A549 (cell line): ENCODE results near the gene OSTM1. TPM values are rescaled to one million over a fixed set of nuclear protein-coding genes. Genes with fewer than 3 reads are reported as not detected.

ENCODE experiments used
- ATAC-seq, 2 experiments: fragments of 200-7000 bp in 1 of 2; fragments of >200 bp in 1 of 2; cut with Nextera tagmentation in 1 of 2; cut with Tn5 transposase in 1 of 2; 3 replicates each; pipeline versions ENCODE4 v1.8.0 to v1.9.1; 2018 to 2020; ENCODE audit warnings: mild to moderate bottlenecking in 1 of 2, moderate library complexity in 1 of 2
- CTCF ChIA-PET: fragments of 300-600 bp; sonication (Branson Sonifier 250); formaldehyde crosslinking; extraction: SDS; loops from one replicate; lab custom pipeline; 2021; ENCODE audit warnings: antibody characterized with exemption, inconsistent platforms; lab: Yijun Ruan, JAX
- POLR2A ChIA-PET: fragments of 350-600 bp; formaldehyde crosslinking; extraction: SDS; loops from one replicate; lab custom pipeline; 2021; ENCODE audit warnings: antibody characterized with exemption, inconsistent platforms; lab: Yijun Ruan, JAX
- DNase-seq, 2 experiments: peaks; one replicate each; pipeline versions ENCODE4 v3.0.0 to v3.0.0-alpha.2; 2011 to 2016; ENCODE audit warnings: low read depth in 1 of 2, low spot score in 1 of 2
- FAIRE-seq: peaks from 2 replicates; lab custom pipeline; 2011; peaks lifted over from hg19 to GRCh38; lab: Jason Lieb, UNC
- H3K27ac ChIP-seq, 2 experiments: fragments of >200 bp; sonication (Bioruptor Twin); formaldehyde crosslinking; 3 replicates each; pipeline ENCODE4 v1.5.1; 2016 to 2017
- H3K4me1 ChIP-seq: fragments of >200 bp; sonication (Bioruptor Twin); formaldehyde crosslinking; 3 replicates; pipeline ENCODE4 v1.6.1; 2016
- H3K4me2 ChIP-seq: fragments of >200 bp; sonication (Bioruptor Twin); formaldehyde crosslinking; 3 replicates; pipeline ENCODE4 v1.6.1; 2016
- H3K4me3 ChIP-seq: fragments of >200 bp; sonication (Bioruptor Twin); formaldehyde crosslinking; 3 replicates; pipeline ENCODE4 v1.5.1; 2016
- H3K9me3 ChIP-seq: fragments of >200 bp; sonication (Bioruptor Twin); formaldehyde crosslinking; 3 replicates; pipeline ENCODE4 v1.6.1; 2016
- ATOH8 ChIP-seq: fragments of 250-450 bp; sonication (Bioruptor Pico); IDR thresholded peaks from 2 replicates; pipeline ENCODE4 v1.5.0; 2020; ENCODE audit warnings: low read depth, mild to moderate bottlenecking, moderate library complexity
- BHLHE40 ChIP-seq: IDR thresholded peaks from 2 replicates; pipeline ENCODE4 v1.6.1; 2012; ENCODE audit warnings: low read depth, low read length, inconsistent platforms
- CBX2 ChIP-seq: fragments of 200-600 bp; sonication (generic); IDR thresholded peaks from 2 replicates; pipeline ENCODE4 v1.6.1; 2016; ENCODE audit warnings: low read depth, mild to moderate bottlenecking, borderline replicate concordance
- E2F6 ChIP-seq: IDR thresholded peaks from 2 replicates; pipeline ENCODE4 v1.6.1; 2012; ENCODE audit warnings: low read depth, borderline replicate concordance
- EP300 ChIP-seq, 2 experiments: fragments of >200 bp; sonication (Bioruptor Twin); formaldehyde crosslinking; IDR thresholded peaks; 2 replicates in 1 of 2; 3 replicates in 1 of 2; pipeline ENCODE4 v1.6.1; 2016 to 2017
- ESRRA ChIP-seq: fragments of 150-350 bp; IDR thresholded peaks from 2 replicates; pipeline ENCODE4 v1.6.1; 2014; ENCODE audit warnings: mild to moderate bottlenecking, low read length, borderline replicate concordance
- FOSB ChIP-seq: fragments of 250-450 bp; sonication (Bioruptor Pico); IDR thresholded peaks from 2 replicates; pipeline ENCODE4 v1.5.0; 2020; ENCODE audit warnings: mild to moderate bottlenecking, moderate library complexity
- FOSL2 ChIP-seq, 2 experiments: fragments of 450-650 bp in 1 of 2; fragments of >200 bp in 1 of 2; sonication (Bioruptor Twin) in 1 of 2; formaldehyde crosslinking; IDR thresholded peaks; 2 replicates each; pipeline versions ENCODE4 v1.5.0 to v1.6.1; 2016 to 2020; ENCODE audit warnings: mild to moderate bottlenecking in 1 of 2, moderate library complexity in 1 of 2
- HOXA7 ChIP-seq: fragments of 250-450 bp; sonication (Bioruptor Pico); IDR thresholded peaks from 2 replicates; pipeline ENCODE4 v1.5.0; 2020; ENCODE audit warnings: mild to moderate bottlenecking, moderate library complexity
- JUN ChIP-seq, 2 experiments: fragments of >200 bp; sonication (Bioruptor Twin); formaldehyde crosslinking; IDR thresholded peaks; 2 replicates in 1 of 2; 3 replicates in 1 of 2; pipeline ENCODE4 v1.6.1; 2016 to 2017
- JUNB ChIP-seq: fragments of >200 bp; sonication (Bioruptor Twin); formaldehyde crosslinking; IDR thresholded peaks from 2 replicates; pipeline ENCODE4 v1.6.1; 2016
- MYC ChIP-seq: IDR thresholded peaks from 2 replicates; pipeline ENCODE4 v1.6.1; 2012; ENCODE audit warnings: mild to moderate bottlenecking, inconsistent platforms, low read length, improper control_type of control experiment, borderline replicate concordance
- NFE2L2 ChIP-seq: fragments of 150-350 bp; conservative IDR thresholded peaks from 2 replicates; pipeline ENCODE4 v1.6.1; 2014; ENCODE audit warnings: low read length
- NPAS2 ChIP-seq: fragments of 250-450 bp; sonication (Bioruptor Pico); IDR thresholded peaks from 2 replicates; pipeline ENCODE4 v1.8.0; 2022; ENCODE audit warnings: mild to moderate bottlenecking, moderate library complexity, borderline replicate concordance
- NR3C1 ChIP-seq: fragments of >200 bp; sonication (Bioruptor Twin); formaldehyde crosslinking; IDR thresholded peaks from 3 replicates; pipeline ENCODE4 v1.6.1; 2017
- RARB ChIP-seq: fragments of 250-450 bp; sonication (Bioruptor Pico); IDR thresholded peaks from 2 replicates; pipeline ENCODE4 v1.8.0; 2021; ENCODE audit warnings: mild to moderate bottlenecking, moderate library complexity
- RCOR1 ChIP-seq: fragments of 150-350 bp; IDR thresholded peaks from 2 replicates; pipeline ENCODE4 v1.6.1; 2014; ENCODE audit warnings: antibody characterized with exemption, low read length, low read depth
- REST ChIP-seq: fragments of 200-600 bp; sonication (generic); IDR thresholded peaks from 2 replicates; pipeline ENCODE4 v1.6.1; 2016; ENCODE audit warnings: antibody characterized with exemption, mild to moderate bottlenecking, moderate library complexity
- SMC3 ChIP-seq: fragments of >200 bp; sonication (Bioruptor Twin); formaldehyde crosslinking; IDR thresholded peaks from 3 replicates; pipeline ENCODE4 v1.6.1; 2018; ENCODE audit warnings: inconsistent platforms
- ZFP36 ChIP-seq: fragments of 450-650 bp; IDR thresholded peaks from 2 replicates; pipeline ENCODE4 v1.6.1; 2014; ENCODE audit warnings: borderline replicate concordance; ENCODE audit not compliant: partially characterized antibody
- ZNF302 ChIP-seq: fragments of 250-450 bp; sonication (Bioruptor Pico); IDR thresholded peaks from 2 replicates; pipeline ENCODE4 v1.9.0; 2021; ENCODE audit warnings: inconsistent platforms, mild to moderate bottlenecking, moderate library complexity
- WGBS: methylation state at CpG from one replicate; pipeline ENCODE4 v1.1.6; 2017; ENCODE audit errors: missing lambda C conversion rate; 5-methylcytosine and 5-hydroxymethylcytosine counted together
- polyA plus RNA-seq, 4 experiments: library from polyadenylated mRNA; depleted of rRNA in 3 of 4; stranded (reverse); fragments of >200 nt; fragmentation: RNase III in 1 of 4; extraction: RNeasy Plus Mini Kit Qiagen cat#74134 plus additional on column Dnase treatment in 1 of 4; gene quantifications; 2 replicates in 3 of 4; 3 replicates in 1 of 4; pipeline ENCODE4 v1.2.3, GENCODE V29; 2011 to 2017
- TF ChIP-seq, protein P1 (sequence below): fragments of >200 bp; sonication (Bioruptor Twin); formaldehyde crosslinking; IDR thresholded peaks from 3 replicates; pipeline ENCODE4 v1.6.1; 2016

The OSTM1 gene
- polyA plus RNA-seq, 2 of the 4 experiments (the other 2 are of a cell fraction): 16.8 to 41.7 TPM

DNA sequence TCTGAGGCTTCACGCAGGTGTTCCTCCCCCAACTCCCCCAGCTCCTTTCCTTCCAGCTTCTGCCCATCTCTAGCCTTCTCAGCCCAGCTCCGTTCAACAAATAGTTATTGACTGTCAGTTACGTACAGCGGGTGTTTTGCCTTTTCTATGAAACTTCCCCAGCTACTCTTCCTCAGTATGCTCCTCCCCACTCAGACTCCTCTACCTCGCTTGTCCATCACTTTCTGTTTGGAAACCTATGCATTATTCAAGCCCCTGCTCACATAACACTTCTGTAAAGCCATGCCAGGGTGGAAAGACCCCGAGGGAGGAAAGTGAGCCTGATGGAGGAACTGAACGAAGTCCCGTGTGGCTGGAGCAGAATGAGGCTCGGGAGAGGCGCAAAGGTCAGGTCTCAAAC, 47.1 kb upstream of the OSTM1 start:
- FAIRE-seq (no peak), DNase-seq (no peak), ATAC-seq (no peak)
- Histone ChIP-seq H3K27ac (no peak overlapping the region), H3K4me2 (no peak overlapping the region), H3K4me3 (no peak overlapping the region), H3K9me3 (no peaks in the 10 kb centered on the region), H3K4me1 (no peaks in the 10 kb centered on the region)
- 91% methylated on average over 10 of the region's 10 CpGs for WGBS
- TF ChIP-seq EP300 (IDR thresholded peaks at IDR 0.05) (no peak), NPAS2 (CRISPR knock-in tag) (no peak), JUN (IDR thresholded peaks at IDR 0.05) (no peak), NFE2L2 (no peak), ZNF302 (CRISPR knock-in tag) (no peak), ESRRA (no peak), NR3C1 (no peak), CBX2 (no peak), FOSL2 (IDR thresholded peaks at IDR 0.05) (no peak), FOSL2 (CRISPR knock-in tag; IDR thresholded peaks at IDR 0.05) (no peak), BHLHE40 (no peak), SMC3 (no peak), HOXA7 (CRISPR knock-in tag) (no peak), FOSB (CRISPR knock-in tag) (no peak), RCOR1 (no peak), ATOH8 (CRISPR knock-in tag) (no peak), JUNB (no peak)
- TF ChIP-seq, protein P1, sequence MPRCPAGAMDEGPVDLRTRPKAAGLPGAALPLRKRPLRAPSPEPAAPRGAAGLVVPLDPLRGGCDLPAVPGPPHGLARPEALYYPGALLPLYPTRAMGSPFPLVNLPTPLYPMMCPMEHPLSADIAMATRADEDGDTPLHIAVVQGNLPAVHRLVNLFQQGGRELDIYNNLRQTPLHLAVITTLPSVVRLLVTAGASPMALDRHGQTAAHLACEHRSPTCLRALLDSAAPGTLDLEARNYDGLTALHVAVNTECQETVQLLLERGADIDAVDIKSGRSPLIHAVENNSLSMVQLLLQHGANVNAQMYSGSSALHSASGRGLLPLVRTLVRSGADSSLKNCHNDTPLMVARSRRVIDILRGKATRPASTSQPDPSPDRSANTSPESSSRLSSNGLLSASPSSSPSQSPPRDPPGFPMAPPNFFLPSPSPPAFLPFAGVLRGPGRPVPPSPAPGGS: no peak
- ChIA-PET CTCF (no interaction called here), POLR2A (no interaction called here)

DNA sequence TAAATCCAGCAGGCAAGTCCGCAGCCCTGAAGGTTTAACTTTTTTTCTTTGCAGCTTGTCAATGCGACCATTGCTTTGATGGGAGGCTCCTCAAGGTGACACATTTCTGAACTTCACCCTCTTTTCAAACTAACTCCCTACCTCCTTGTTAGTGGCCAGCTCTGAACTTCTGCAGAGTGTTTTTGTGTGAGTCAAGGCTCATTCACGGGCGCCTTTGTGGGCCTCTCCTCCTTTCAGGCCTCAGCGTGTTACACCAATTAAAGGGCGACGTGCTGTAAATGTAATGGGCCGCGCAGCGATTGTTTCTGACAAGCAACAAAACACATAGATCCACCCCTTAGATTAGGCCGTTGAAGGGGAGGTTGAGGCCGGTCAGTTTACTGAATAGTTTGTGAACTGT, 45.8 kb upstream of the OSTM1 start:
- Histone ChIP-seq H3K4me2 (no peak overlapping the region), H3K9me3 (no peaks in the 10 kb centered on the region), H3K27ac (no peak overlapping the region), H3K4me1 (no peaks in the 10 kb centered on the region)
- FAIRE-seq: no peak
- CTCF ChIA-PET: interaction anchor here (1.0 kb wide), 1 partner anchor 371 kb away, joined by 4 read pairs; no protein-coding TSS in a partner anchor
- POLR2A ChIA-PET: no interaction called here
- ATAC-seq: no peak
- WGBS: 88% methylated on average over 12 of the region's 12 CpGs
- TF ChIP-seq MYC: no peak
- no peak for TF ChIP-seq REST
- TF ChIP-seq NFE2L2: no peak
- TF ChIP-seq ZFP36: no peak
- TF ChIP-seq RARB (CRISPR knock-in tag): no peak
- TF ChIP-seq E2F6: no peak
- no peak for TF ChIP-seq EP300 (IDR thresholded peaks at IDR 0.05)
- TF ChIP-seq, all 56 proteins: peak for 0
- H3K4me3 ChIP-seq: no peak overlapping the region
- DNase-seq: no peak
